ENCODE results near the gene SPO11.

GRCh38 chr20:57346477-57346876 is 16.9 kb downstream of the SPO11 start:
- peak in 2 of 3 experiments; percentile 69 to 74; a peak in 3 of 4 replicates for TF ChIP-seq CTCF (IDR thresholded peaks at IDR 0.05; ENCODE audit: control extremely low read depth in 1 of 3, insufficient read depth in 1 of 3, low read depth in 1 of 3, low read length in 3 of 3)
- TF ChIP-seq TAF1 (IDR thresholded peaks at IDR 0.05; ENCODE audit: low read depth, low read length): no peak
- no peak for TF ChIP-seq POLR2A (IDR thresholded peaks at IDR 0.05; ENCODE audit: control extremely low read depth in 1 of 2, low read depth in 2 of 2, low read length in 2 of 2)
- no peak for TF ChIP-seq BRCA1 (IDR thresholded peaks at IDR 0.05; ENCODE audit: low read depth, low read length)
- TF ChIP-seq KDM5A (IDR thresholded peaks at IDR 0.05; ENCODE audit: low read length): no peak
- no peak for TF ChIP-seq POLR2AphosphoS5 (IDR thresholded peaks at IDR 0.05; ENCODE audit: low read depth, low read length)
- TF ChIP-seq EZH2 (IDR thresholded peaks at IDR 0.05; ENCODE audit: low read depth, low read length, severe bottlenecking): no peak
- no peak for TF ChIP-seq POU5F1 (IDR thresholded peaks at IDR 0.05; ENCODE audit: low read depth, low read length)
- no peak for TF ChIP-seq HDAC2 (IDR thresholded peaks at IDR 0.05; ENCODE audit: borderline replicate concordance in 1 of 2, low read depth in 2 of 2, low read length in 2 of 2)
- no peak for TF ChIP-seq JUND (IDR thresholded peaks at IDR 0.05; ENCODE audit: low read length)
- no peak for TF ChIP-seq SUZ12 (IDR thresholded peaks at IDR 0.05; ENCODE audit: low read length)

Data from H1 (cell line).